Lower lobe of right lung (tissue), 2 donors: ENCODE data around the gene VAMP4. TPM values are rescaled to one million over a fixed set of nuclear protein-coding genes. Genes with fewer than 3 reads are reported as not detected.

Source experiments
- ATAC-seq, 2 donors: fragments of 200-7000 bp; cut with Tn5 transposase; one replicate each; pipeline ENCODE4 v1.9.1; 2020 to 2022; ENCODE audit warnings: mild to moderate bottlenecking in 2 of 2, moderate library complexity in 2 of 2
- DNase-seq: peaks from one replicate; pipeline ENCODE4 v3.0.0-alpha.2; 2020
- H3K27ac ChIP-seq: fragments of 200-600 bp; one replicate; pipeline ENCODE4 v1.8.0; 2022
- H3K27me3 ChIP-seq: fragments of 200-600 bp; one replicate; pipeline ENCODE4 v1.8.0; 2022; ENCODE audit warnings: low read depth
- H3K36me3 ChIP-seq: fragments of 200-600 bp; one replicate; pipeline ENCODE4 v1.8.0; 2022; ENCODE audit warnings: mild to moderate bottlenecking
- H3K4me1 ChIP-seq: fragments of 200-600 bp; one replicate; pipeline ENCODE4 v1.8.0; 2022
- H3K4me3 ChIP-seq: fragments of 200-600 bp; one replicate; pipeline ENCODE4 v1.8.0; 2022; ENCODE audit warnings: mild to moderate bottlenecking
- H3K9me3 ChIP-seq: fragments of 200-600 bp; one replicate; pipeline ENCODE4 v1.8.0; 2022
- intact Hi-C: fragments of 100-400 bp; cut with DNase I; formaldehyde crosslinking; loops from one replicate; pipeline ENCODE4 v1.11.0; 2022
- total RNA-seq: library from RNA; stranded (reverse); fragmentation: NEBNext Ultra II Directional; extraction: Animal tissue kit (Norgen Biotek cat#: 25700); gene quantifications from one replicate; pipeline ENCODE4 v1.2.1, GENCODE V29; 2021
- TF ChIP-seq, protein P1 (sequence below): fragments of 200-600 bp; IDR thresholded peaks from one replicate; pipeline ENCODE4 v1.8.0; 2022; ENCODE audit warnings: antibody characterized with exemption, mild to moderate bottlenecking
- donor health status: DM: no; HTN: yes; CAD: no; lungs with severe emphysema.

Gene VAMP4
- total RNA-seq, 1 donor from 2014 or later, result 18.8 TPM

GRCh38 chr1:171756856-171757255, 15.0 kb upstream of the VAMP4 start:
- Histone ChIP-seq H3K27ac (no peak overlapping the region), H3K36me3 (no peaks in the 10 kb centered on the region), H3K9me3 (no peaks in the 10 kb centered on the region), H3K4me1 (peaks cover 6% of the 10 kb centered on the region), H3K4me3 (no peak overlapping the region), H3K27me3 (no peaks in the 10 kb centered on the region)
- DNase-seq (no peak), ATAC-seq (no peak)
- TF ChIP-seq, protein P1, sequence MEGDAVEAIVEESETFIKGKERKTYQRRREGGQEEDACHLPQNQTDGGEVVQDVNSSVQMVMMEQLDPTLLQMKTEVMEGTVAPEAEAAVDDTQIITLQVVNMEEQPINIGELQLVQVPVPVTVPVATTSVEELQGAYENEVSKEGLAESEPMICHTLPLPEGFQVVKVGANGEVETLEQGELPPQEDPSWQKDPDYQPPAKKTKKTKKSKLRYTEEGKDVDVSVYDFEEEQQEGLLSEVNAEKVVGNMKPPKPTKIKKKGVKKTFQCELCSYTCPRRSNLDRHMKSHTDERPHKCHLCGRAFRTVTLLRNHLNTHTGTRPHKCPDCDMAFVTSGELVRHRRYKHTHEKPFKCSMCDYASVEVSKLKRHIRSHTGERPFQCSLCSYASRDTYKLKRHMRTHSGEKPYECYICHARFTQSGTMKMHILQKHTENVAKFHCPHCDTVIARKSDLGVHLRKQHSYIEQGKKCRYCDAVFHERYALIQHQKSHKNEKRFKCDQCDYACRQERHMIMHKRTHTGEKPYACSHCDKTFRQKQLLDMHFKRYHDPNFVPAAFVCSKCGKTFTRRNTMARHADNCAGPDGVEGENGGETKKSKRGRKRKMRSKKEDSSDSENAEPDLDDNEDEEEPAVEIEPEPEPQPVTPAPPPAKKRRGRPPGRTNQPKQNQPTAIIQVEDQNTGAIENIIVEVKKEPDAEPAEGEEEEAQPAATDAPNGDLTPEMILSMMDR, result no peak
- intact Hi-C loops, result no loop called here

- ATAC-seq, result no peak
- intact Hi-C loops, result no loop called here
- TF ChIP-seq, protein P1, result no peak
- H3K9me3 ChIP-seq, result no peaks in the 10 kb centered on the region
- no peaks in the 10 kb centered on the region for H3K27me3 ChIP-seq
- H3K4me3 ChIP-seq, result no peak overlapping the region
- peaks cover 6% of the 10 kb centered on the region for H3K4me1 ChIP-seq
- H3K36me3 ChIP-seq, result no peaks in the 10 kb centered on the region
- peak overlapping the region; percentile 14 for H3K27ac ChIP-seq
- DNase-seq, result no peak
These were observed 13.1 kb upstream of the VAMP4 start for GRCh38 chr1:171754971-171755370.

DNA sequence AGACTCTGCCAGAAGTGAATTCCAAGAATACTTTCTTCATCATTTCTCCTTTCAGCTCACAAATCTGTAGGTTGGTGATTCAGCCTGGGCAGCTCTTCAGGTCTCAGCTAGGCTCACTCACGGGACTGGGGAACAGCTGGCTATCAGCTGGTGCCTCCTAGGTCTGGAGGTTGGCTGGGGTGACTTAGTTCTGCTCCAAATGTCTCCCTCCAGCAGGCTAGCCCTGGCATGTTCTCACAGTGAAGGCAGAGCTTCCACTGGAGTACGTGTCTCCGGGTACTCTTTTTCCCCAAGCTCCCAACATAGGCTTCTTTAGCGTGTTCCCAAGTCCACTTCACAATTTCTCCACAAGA, 12.5 kb upstream of the VAMP4 start:
- H3K9me3 ChIP-seq, result no peaks in the 10 kb centered on the region
- H3K27ac ChIP-seq, result peak overlapping the region; percentile 14
- H3K36me3 ChIP-seq, result no peaks in the 10 kb centered on the region
- ATAC-seq (peak; percentile 57 to 65), DNase-seq (no peak)
- H3K4me1 ChIP-seq, result peaks cover 6% of the 10 kb centered on the region
- no peaks in the 10 kb centered on the region for H3K27me3 ChIP-seq
- no peak overlapping the region for H3K4me3 ChIP-seq
- TF ChIP-seq, protein P1, result no peak
- intact Hi-C loops, result no loop called here

DNA sequence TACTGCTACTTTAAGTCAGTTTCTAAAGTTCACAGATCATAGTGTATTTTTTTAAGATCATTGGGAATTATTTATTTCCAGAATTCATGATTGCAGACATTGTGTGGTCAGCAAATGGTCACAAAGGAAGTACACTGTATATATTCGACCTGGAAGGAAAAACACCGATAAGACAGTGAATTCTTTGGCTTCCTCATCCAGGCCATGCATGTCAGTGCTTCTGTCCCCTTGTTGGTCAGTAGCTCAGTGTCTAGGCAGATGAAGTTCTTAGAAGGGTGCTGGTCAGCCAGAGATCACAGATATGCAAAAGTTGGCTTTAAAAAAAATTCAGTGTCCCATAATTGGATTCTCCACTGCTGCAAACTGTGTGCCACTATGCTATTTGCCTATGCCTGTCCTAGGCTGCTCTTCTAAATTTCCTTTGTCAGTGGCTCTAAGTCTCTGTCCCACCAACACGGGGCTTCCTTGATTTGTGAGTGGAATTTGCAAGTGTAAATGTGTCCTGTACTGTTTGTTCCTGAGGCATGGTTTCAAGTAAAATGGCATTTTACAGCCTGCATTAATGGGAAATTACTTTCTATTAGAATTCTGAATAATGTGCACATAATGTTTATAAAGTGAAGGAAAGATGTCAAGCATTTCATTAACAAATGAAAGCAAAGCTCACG, 12.0 kb upstream of the VAMP4 start:
- no peaks in the 10 kb centered on the region for H3K27me3 ChIP-seq
- no peaks in the 10 kb centered on the region for H3K36me3 ChIP-seq
- H3K9me3 ChIP-seq, result no peaks in the 10 kb centered on the region
- peak overlapping the region; percentile 14 for H3K27ac ChIP-seq
- peaks cover 6% of the 10 kb centered on the region for H3K4me1 ChIP-seq
- H3K4me3 ChIP-seq, result no peak overlapping the region
- ATAC-seq (no peak), DNase-seq (no peak)
- TF ChIP-seq, protein P1, result no peak
- intact Hi-C loops, result no loop called here

DNA sequence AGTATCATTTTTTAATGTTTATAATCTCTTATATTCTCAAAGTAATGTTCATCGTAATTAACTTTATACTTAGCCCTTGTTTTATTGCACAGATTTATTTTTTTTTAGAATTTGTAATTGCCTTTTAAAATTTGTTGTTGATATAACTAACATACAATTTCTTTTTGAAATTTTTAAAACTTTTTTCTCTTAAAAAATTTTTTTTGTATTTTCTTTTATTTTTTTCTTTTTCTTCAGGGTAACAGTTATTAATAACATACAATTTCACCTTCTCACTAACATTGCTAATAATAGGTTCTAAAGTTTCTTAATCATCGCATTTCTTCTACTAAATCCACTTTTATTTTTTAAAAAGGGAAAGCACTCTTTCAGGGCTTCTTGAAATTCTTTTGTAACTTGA, 11.3 kb upstream of the VAMP4 start:
- intact Hi-C loops, result no loop called here
- no peaks in the 10 kb centered on the region for H3K36me3 ChIP-seq
- DNase-seq, result no peak
- no peaks in the 10 kb centered on the region for H3K9me3 ChIP-seq
- no peak for ATAC-seq
- H3K27me3 ChIP-seq, result no peaks in the 10 kb centered on the region
- H3K4me3 ChIP-seq, result no peak overlapping the region
- H3K4me1 ChIP-seq, result peaks cover 6% of the 10 kb centered on the region
- TF ChIP-seq, protein P1, result no peak
- no peak overlapping the region for H3K27ac ChIP-seq
